Endometrial microvascular endothelial cells (primary cell): ENCODE measurements around the gene PTMA. TPM values are rescaled to one million over a fixed set of nuclear protein-coding genes. Genes with fewer than 3 reads are reported as not detected.
"Not testable (repeated sequence)": the region's sequence is repeated elsewhere in the genome, so short reads cannot be mapped to it uniquely, and the experiment has no call there.

Experiments
- in situ Hi-C: cut with HindIII; loops from 2 replicates; pipeline ENCODE4 v1.10.0; 2017; ENCODE audit warnings: low sequenced_read_pairs, low pct_unique_long_range_greater_than_20kb; ENCODE audit errors: inconsistent ontology term
- total RNA-seq: library from RNA; depleted of rRNA; stranded (reverse); fragments of >200 nt; gene quantifications from one replicate; pipeline ENCODE4 v1.2.3, GENCODE V29; 2015; ENCODE audit errors: inconsistent ontology term

PTMA gene, protein sequence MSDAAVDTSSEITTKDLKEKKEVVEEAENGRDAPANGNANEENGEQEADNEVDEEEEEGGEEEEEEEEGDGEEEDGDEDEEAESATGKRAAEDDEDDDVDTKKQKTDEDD
- total RNA-seq, result 949 TPM

DNA sequence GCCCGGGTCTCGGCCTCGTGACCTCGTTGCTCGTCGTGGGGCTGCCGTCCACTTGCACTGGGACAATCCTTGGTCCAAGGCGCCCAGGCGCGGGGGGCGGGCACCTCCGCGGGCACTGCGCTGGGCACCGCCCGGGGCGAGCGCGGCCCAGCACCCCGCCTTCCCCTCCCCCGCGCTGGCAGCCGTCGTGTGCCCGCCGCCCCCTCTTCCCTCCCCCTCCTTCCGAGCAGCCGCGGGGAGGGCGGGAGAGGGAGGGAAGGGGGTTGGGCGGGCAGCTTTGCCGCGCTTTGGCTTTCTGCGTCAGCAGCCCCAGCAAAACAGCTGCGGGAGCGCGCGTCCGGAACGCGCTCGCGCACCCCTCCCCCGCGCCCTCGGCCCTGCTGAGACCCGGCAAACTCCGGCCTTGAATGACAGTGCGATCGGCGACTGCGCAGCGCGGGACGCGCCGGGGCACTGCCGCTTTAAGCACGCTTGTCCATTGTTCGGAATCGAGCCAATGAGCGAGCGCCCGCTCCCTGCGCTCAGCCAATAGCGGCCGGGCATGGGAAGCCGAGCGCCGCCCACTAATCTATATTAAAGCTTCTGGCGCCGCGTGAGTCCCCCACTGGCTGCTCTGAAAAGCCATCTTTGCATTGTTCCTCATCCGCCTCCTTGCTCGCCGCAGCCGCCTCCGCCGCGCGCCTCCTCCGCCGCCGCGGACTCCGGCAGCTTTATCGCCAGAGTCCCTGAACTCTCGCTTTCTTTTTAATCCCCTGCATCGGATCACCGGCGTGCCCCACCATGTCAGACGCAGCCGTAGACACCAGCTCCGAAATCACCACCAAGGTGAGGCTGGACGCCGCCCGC is at the start of gene PTMA:
TSS of gene PTMA (plus strand) at position 599 of the 846 bp plus-strand sequence. CDS start at position 781, 182 bp downstream.
- in situ Hi-C loops, result no loop called here

DNA sequence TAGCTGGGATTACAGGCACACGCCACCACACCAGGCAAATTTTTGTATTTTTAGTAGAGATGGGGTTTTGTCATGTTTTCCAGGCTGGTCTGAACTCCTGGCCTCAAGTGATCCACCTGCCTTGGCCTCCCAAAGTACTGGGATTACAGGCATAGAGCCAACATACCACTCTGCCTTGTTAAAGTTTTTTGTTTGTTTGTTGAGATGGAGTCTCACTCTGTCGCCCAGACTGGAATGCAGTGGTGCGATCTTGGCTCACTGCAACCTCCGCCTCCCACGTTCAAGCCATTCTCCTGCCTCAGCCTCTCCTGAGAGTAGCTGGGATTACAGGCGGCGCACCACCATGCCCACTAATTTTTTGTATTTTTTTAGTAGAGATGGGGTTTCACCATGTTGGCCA is 48.3 kb upstream of the PTMA start:
- in situ Hi-C loops, result not testable (repeated sequence)

- in situ Hi-C loops, result no loop called here
Observed at GRCh38 chr2:231660860-231661259, 47.5 kb upstream of the PTMA start.

DNA sequence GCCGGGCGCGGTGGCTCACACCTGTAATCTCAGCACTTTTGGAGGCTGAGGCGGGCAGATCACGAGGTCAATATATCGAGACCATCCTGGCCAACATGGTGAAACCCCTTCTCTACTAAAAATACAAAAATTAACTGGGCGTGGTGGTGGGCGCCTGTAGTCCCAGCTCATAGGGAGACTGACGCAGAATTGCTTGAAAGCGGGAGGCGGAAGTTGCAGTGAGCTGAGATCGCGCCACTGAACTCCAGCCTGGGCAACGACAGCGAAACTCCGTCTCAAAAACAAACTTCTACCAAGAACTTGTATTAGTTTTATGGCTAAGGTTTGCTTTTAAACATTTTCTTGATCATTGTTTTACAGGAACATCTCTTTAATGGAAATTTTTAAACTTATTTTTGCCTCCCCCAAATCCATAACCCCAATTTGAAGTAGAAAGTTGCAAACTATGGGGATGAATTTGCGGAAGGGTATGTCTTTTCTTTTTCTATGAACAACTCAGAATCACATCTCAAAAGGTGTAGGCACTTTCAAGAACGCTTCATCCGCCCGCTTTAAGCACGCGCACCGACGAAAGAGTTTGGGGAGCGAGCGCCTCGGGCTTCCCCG is 46.8 kb upstream of the PTMA start:
- in situ Hi-C loops, result no loop called here

DNA sequence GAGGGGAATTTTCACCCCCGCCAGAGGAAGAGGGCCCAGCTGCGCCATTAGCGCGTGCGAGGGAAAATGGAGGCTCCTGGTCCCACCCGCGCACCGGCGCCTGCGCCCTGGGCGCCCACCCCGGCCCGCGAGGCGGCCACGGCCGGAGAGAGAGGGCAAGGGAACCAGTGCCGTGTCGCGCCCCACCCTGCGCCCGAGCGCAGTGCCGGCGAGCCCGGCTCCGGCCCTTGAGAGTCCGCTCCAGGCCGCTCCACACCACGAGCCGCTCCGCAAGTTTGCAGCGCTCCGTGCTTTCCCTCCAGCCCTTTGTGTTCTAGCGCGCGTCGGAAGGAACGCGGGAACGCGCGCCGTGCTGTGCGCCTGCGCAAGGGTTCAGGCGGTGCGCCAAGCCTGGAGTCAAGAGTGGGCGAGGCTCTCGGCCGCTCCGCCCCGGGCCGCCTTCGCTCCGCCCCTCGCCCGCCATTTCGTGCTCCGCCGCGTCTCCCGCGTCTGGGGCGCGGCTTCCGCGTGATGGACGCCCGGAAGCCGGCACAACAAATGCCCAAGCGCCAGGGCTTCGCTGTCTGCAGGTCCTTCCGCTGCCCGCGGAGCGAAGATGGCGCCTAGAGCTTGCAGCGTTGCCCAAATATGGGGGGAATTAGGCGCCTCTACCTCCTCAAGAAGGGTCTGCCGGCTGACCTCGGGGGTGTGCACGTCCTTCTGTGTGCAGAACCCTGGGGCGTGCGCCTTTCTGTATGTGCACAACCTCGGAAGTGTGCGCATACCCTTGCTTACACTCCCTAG is 46.1 kb upstream of the PTMA start:
- in situ Hi-C loops, result no loop called here

- in situ Hi-C loops, result no loop called here
Observed at GRCh38 chr2:231662811-231663457, 45.4 kb upstream of the PTMA start.

GRCh38 chr2:231663458-231664212 is 44.7 kb upstream of the PTMA start:
- in situ Hi-C loops, result no loop called here

DNA sequence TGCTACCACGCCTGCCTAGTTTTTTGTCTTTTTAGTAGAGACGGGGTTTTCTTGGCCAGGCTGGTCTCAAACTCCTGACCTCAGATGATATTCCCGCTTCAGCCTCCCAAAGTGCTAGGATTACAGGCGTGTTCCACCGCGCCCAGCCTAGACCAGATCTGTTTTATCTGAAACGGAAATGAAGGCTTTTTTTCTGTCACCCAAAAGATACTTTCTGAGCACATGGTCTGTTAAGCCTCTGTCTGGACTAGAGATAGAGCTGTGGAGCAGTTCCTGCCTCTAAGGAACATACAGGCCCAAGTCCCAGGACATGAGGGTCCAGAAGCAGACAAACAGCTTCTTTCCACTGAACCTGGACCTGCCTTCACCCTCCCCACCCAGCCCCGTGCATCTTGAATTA is 43.6 kb upstream of the PTMA start:
- in situ Hi-C loops, result no loop called here

DNA sequence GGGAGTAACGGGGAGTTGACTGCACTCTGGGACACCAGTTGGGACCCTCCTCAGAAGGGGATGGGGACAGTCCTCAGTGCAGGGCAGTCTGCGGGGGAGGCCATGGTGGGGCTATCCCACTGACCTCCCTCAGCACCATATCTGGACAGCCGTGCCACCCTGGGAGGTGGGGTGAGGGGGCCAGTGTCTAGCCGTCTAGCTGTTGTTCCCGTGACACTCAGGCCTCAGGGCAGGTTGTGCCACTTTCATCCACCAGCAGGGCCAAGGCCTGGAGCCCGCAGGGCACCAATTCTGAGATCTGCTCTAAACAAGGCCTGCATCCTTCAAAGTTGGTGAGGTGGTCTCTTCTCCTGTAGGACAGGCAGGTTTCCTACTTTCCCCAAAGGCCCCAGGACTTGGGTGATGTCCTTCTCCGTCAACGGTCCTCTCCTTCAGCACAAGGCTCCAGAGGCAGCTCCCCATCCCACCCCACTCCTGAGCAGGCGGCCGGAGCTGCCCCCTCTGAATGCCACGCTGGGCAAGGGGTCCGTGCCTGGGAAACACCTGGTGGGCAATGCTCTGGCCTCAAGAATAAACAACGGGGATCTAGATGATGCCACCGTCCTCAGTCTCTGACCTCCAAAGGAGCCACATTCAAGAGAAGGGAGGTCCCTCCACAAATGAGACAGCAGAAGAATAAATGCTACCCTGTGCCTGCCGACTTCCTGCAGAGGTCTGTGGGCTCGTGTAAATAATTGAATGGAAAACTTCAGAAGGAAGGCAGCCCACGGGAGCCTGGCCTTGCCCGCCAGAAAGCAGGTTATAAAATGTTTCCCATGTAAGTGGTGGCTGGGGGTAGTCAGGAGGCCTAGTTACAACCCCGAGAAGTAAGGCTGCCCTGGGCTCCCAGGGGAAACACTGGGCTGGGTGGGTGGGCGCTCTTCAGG is 42.8 kb upstream of the PTMA start:
- in situ Hi-C loops, result no loop called here

DNA sequence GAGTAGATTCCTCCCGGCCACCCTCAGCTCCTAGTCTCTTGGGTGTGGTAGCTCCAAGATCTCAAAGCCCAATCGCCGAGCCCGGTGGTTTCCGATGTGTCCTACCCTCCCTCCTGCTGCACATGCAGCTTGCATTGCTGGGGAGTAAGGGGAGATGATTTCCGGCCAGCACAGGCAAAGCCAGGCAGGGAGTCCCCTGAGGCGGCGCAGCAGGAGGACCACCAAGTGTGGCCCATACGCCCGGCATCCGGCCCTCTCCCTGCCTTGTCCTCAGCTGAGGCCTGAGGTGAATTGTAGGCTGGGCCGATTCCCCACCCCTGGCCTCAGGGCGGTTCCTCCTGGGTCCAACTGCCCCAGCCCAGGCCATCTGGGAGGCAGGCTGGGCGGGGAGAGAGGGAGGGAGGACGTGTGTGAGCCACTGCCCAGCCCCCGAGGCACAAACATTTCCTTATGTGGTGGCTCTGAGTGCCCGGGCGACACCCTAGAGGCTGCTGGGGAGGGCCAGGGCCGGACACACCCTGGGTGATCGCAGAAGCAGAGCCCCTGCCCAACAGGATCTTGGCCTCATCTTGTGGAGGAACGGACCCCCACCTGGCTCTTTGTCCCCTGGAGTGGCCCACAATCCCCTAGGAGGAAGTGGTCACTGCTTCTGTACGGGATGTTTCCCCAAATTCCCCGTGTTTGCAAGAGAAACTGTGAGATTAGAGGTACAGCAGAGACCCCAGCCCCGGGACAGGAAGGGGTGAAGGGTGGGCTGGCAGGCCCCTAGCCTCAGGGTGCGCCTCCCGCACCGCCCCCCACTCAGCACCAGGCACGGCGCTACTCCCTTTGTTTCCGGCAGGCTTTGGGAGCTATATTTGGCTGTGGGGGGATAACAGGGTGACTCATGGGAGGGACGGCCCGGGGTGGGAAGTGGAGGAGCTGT is 41.9 kb upstream of the PTMA start:
- in situ Hi-C loops, result no loop called here

DNA sequence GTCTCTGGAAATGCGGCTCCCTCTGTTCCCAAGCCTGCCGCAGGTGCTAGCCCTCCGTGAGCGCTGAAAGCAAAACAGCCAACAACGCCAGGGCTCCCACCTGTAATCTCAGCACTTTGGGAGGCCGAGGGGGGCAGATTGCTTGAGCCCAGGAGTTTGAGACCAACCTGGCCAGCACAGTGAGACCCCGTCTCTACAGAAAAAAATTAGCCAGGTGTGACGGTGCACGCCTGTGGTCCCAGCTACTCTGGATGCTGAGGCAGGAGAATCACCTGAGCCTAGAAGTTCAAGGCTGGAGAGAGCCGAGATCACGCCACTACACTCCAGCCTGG is 41.3 kb upstream of the PTMA start:
- in situ Hi-C loops, result no loop called here

DNA sequence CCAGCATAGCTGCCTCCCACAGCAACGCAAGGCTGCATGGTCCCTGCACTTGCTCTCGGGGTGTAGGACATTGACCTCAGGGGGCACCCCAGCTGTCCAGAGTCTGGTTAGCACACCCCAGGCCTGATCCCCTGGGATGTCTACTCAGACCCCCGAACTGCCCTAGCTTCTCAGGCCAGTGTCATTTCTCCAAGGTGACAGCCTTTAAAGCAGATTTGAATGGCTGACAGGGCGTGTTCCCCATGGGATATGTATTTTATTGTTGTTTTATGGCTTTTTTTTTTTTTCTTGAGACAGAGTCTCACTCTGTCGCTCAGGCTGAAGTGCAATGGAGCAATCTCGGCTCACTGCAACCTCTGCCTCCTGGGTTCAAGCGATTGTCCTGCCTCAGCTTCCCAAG is 40.8 kb upstream of the PTMA start:
- in situ Hi-C loops, result no loop called here

DNA sequence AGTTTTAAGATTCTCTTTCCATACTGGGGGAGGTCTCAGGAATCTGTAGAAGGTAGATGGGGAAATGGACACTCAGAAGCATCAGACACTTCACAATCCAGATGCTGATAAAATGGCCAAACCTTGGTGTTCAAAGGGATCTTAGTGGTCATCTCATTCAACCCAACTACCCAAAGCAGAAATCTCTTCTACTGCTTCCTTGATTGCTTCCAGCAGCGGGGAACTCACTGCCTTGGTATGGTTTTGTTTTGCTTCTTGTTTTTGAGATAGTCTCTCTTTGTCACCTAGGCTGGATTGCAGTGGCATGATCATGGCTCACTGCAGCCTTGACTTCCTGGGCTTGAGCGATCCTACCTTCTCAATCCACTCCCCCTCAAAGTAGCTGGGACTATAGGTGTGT is 39.3 kb upstream of the PTMA start:
- in situ Hi-C loops, result no loop called here

- in situ Hi-C loops, result no loop called here
Observed at GRCh38 chr2:231671270-231672050, 36.9 kb upstream of the PTMA start.

DNA sequence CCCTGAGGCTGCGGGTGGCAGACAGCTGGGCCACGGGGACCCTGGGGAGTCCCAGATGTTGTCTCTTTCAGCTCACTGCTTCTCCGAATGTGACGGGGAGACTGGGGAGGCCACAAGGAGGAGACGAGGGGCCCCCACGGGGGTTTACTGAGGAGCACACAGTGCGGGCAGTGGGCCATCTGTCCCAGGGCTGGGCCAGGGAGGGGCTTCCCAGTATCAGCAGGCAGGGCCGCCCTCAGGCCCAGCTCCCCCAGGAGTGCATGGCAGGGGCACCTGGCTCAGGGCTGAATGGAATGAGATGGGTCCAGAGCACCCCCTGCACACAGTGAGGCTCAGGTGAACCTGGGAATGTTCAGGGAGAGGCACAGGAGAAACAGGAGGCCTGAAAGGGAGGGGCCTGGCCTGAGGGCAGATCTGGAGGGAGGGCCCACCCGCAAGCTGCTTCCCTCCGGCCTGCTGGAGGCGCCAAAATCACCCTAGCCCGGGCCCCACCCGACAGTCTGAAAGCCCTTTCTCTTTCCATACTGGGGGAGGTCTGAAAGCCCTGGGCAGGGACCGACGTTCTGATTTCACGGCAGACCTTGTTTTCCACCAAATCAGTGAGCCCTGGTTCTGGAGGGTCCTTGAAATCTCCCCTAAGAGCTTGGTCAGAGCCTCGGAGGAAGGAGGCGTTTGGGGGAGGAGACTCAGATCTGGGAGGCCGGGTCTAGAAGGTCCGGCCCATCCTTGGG is 35.5 kb upstream of the PTMA start:
- in situ Hi-C loops, result no loop called here
